ENCODE results near the gene ATP6V0E1.
"Not testable (repeated sequence)": the region's sequence is repeated elsewhere in the genome, so short reads cannot be mapped to it uniquely, and the experiment has no call there.

The ATP6V0E1 gene

GRCh38 chr5:173018358-173018757, 34.8 kb downstream of the ATP6V0E1 start:
- no peak for DNase-seq
- in situ Hi-C loops (cut with HindIII; ENCODE audit: low pct_ligation_motif_present, low pct_unique_long_range_greater_than_20kb, low sequenced_read_pairs), result no loop called here

DNA sequence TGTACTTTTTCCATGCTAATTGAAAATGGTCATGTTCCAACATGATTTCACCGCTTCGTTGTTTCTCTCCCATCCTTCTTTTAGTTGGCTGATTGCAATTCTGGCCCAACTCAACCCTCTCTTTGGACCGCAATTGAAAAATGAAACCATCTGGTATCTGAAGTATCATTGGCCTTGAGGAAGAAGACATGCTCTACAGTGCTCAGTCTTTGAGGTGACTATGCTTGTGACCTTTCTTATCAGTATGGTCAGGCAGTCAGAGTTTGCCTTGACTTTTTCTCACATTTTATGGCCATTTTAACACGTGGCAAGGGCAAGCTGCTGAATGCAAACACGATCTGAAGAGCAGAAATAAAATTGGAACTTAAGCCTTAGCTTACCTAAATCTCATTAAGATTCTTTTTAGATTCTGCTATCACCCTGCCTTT, 36.6 kb downstream of the ATP6V0E1 start:
- in situ Hi-C loops (cut with HindIII; ENCODE audit: low pct_ligation_motif_present, low pct_unique_long_range_greater_than_20kb, low sequenced_read_pairs), result no loop called here
- DNase-seq, result no peak

GRCh38 chr5:173020643-173021042, 37.1 kb downstream of the ATP6V0E1 start:
- in situ Hi-C loops (cut with HindIII; ENCODE audit: low pct_ligation_motif_present, low pct_unique_long_range_greater_than_20kb, low sequenced_read_pairs), result no loop called here
- DNase-seq, result no peak

GRCh38 chr5:173025651-173026050, 42.1 kb downstream of the ATP6V0E1 start:
- in situ Hi-C loops (cut with HindIII; ENCODE audit: low pct_ligation_motif_present, low pct_unique_long_range_greater_than_20kb, low sequenced_read_pairs), result no loop called here
- no peak for DNase-seq

DNA sequence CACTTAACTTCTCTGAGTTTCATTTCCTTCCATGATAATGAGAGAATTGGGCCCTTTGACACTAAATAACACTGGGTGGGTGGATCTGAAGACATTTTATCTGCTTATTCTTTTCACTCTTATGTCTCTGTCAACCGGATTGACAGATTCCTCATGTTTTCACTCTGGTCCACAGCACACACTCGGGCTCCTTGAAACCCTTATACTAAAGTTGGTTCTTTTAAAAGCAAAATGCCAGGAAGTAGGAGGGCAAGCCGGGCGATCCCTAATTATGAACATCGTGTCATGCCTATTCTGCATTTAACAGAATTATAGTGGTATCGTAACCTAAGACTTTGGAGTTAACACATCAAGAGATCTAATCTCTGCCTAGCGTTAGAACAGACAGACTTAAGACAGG, 44.3 kb downstream of the ATP6V0E1 start:
- in situ Hi-C loops (cut with HindIII; ENCODE audit: low pct_ligation_motif_present, low pct_unique_long_range_greater_than_20kb, low sequenced_read_pairs), result no loop called here
- DNase-seq, result no peak

GRCh38 chr5:173028811-173029327, 45.3 kb downstream of the ATP6V0E1 start:
- in situ Hi-C loops (cut with HindIII; ENCODE audit: low pct_ligation_motif_present, low pct_unique_long_range_greater_than_20kb, low sequenced_read_pairs), result no loop called here
- DNase-seq, result no peak

DNA sequence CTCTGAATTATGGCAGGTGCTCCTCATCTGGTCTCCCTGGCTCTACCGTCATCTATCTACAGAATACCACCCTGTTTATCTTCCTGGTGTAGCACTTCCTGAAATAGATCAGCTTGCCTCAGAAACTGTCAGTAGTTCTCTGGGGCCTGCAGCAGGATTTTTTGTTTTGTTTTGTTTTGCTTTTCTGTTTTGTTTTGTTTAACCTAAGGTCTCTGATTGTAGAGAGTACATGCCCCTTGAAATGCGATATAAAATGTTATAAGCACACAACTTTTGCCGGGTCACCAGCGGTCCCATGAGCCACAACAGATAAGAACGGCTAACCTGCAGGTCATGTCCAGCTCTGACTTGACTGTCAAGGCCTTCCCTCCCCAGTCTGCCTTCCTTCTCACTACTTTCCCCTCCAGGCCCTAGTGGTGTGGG, 45.9 kb downstream of the ATP6V0E1 start:
- DNase-seq, result no peak
- in situ Hi-C loops (cut with HindIII; ENCODE audit: low pct_ligation_motif_present, low pct_unique_long_range_greater_than_20kb, low sequenced_read_pairs), result no loop called here

DNA sequence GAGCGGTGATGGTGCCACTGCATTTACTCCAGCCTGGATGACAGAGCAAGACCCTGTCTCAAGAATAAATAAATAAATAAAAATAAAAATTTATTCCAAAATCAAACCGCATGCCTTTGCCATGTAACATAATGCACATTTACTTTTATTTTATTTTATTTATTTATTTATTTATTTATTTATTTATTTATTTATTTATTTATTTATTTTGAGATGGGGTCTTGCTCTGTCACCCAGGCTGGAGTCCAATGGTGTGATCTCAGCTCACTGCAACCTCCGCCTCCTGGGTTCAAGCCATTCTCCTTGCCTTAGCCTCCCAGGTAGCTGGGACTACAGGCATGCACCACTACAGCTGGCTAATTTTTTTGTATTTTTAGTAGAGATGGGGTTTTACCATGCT, 48.5 kb downstream of the ATP6V0E1 start:
- DNase-seq; in situ Hi-C loops (cut with HindIII; ENCODE audit: low pct_ligation_motif_present, low pct_unique_long_range_greater_than_20kb, low sequenced_read_pairs): not testable (repeated sequence)

DNA sequence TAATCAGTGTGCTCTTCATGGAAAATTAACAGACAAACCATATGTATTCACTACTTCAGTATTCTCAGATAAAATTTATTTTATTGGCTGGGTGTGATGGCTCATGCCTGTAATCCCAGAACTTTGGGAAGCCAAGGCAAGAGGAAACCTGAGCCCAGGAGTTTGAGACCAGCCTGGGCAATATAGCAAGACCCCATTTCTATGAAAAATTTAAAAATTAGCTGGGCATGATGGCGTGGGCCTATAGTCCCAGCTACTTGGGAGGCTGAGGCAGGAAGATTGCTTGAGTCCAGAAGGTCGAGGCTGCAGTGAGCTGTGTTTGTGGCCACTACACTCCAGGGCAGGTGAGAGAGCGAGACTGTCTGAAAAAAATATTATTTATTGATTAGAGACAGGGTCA, 49.2 kb downstream of the ATP6V0E1 start:
- in situ Hi-C loops (cut with HindIII; ENCODE audit: low pct_ligation_motif_present, low pct_unique_long_range_greater_than_20kb, low sequenced_read_pairs), result no loop called here
- DNase-seq, result no peak

DNA sequence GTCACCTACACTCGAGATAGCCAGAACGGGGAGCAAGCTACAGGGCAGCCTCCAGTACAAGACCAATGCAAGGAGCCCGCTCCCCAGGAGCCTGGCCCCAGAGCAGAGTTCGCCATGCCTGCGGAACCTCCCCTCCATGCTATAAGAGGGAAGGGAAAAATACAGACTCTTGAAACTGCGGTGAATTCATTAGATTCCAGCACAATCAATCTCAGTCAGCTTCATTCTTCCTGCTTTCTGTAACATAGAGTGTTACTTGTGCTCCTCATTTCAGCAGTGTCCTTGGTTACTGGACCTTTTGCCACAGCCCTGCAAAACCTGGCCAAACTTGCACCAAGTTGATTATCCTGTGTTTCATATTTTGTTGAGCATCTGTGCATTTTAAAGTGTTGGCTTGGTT, 50.4 kb downstream of the ATP6V0E1 start:
- no peak for DNase-seq
- in situ Hi-C loops (cut with HindIII; ENCODE audit: low pct_ligation_motif_present, low pct_unique_long_range_greater_than_20kb, low sequenced_read_pairs), result no loop called here

- in situ Hi-C loops (cut with HindIII; ENCODE audit: low pct_ligation_motif_present, low pct_unique_long_range_greater_than_20kb, low sequenced_read_pairs), result no loop called here
- no peak for DNase-seq
These were observed 52.5 kb downstream of the ATP6V0E1 start for GRCh38 chr5:173035904-173036707.

DNA sequence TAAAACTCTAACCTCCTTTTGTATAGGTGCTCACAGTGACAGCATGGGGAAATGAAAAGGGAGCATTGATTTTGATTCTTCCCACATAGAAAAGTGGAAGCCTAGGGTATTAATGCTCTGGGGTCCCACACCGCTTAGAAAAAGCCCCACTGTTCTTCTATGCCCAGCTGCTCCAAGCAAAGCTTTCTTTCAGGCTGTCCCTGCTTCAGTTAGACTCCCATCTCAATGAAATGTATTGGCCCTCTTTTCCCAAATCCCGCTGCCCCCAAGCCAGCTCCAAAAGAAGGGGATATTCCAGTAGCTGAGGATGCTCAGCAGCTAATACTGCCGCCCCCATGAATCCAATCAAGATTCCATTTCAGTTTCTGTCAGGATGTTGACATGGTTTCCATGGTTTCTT, 55.6 kb downstream of the ATP6V0E1 start:
- in situ Hi-C loops (cut with HindIII; ENCODE audit: low pct_ligation_motif_present, low pct_unique_long_range_greater_than_20kb, low sequenced_read_pairs), result no loop called here
- no peak for DNase-seq

DNA sequence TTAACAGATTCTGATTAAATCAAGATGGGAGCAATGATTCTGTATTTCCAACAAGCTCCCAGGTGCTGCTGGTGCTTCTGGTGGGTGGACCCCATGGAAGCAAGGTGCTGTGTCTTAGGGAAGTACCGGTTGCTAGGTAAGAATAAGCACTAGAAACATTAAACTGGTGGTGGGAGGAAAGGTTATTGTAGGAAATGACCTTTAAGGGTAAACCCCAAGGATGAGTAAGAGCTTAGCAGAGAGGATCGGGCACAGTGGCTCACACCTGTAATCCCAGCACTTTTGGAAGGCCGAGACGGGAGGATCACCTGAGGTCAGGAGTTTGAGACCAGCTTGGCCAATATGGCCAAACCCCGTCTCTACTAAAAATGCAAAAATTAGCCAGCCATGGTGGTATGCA, 56.4 kb downstream of the ATP6V0E1 start:
- in situ Hi-C loops (cut with HindIII; ENCODE audit: low pct_ligation_motif_present, low pct_unique_long_range_greater_than_20kb, low sequenced_read_pairs), result no loop called here
- no peak for DNase-seq

- no peak for DNase-seq
- in situ Hi-C loops (cut with HindIII; ENCODE audit: low pct_ligation_motif_present, low pct_unique_long_range_greater_than_20kb, low sequenced_read_pairs), result no loop called here
These were observed 58.6 kb downstream of the ATP6V0E1 start for GRCh38 chr5:173041881-173042762.

- in situ Hi-C loops (cut with HindIII; ENCODE audit: low pct_ligation_motif_present, low pct_unique_long_range_greater_than_20kb, low sequenced_read_pairs), result no loop called here
- no peak for DNase-seq
These were observed 59.2 kb downstream of the ATP6V0E1 start for GRCh38 chr5:173042763-173043107.

DNA sequence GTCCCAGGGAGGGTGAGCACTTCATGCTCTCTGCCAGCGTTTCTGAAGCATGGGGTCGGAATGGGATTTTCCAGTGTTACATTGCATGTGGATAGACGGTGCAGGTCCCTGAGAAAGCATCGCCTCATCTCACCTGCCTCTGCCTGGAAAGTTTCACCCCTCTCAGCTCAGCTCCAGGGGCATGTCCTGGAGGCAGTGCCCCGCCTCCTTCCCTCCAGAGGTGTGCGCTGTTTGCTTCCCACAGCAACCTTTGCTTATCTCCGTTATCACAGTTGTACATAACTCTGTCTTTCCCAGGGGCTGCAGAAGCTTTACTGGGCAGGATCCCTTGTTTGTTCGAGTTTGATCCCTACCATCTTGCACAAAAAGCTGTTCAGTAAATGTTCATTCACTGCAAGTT, 61.9 kb downstream of the ATP6V0E1 start:
- in situ Hi-C loops (cut with HindIII; ENCODE audit: low pct_ligation_motif_present, low pct_unique_long_range_greater_than_20kb, low sequenced_read_pairs), result no loop called here
- DNase-seq, result no peak

GRCh38 chr5:173047096-173047837, 63.7 kb downstream of the ATP6V0E1 start:
- in situ Hi-C loops (cut with HindIII; ENCODE audit: low pct_ligation_motif_present, low pct_unique_long_range_greater_than_20kb, low sequenced_read_pairs), result not testable (repeated sequence)

GRCh38 chr5:173047838-173048105, 64.2 kb downstream of the ATP6V0E1 start:
- in situ Hi-C loops (cut with HindIII; ENCODE audit: low pct_ligation_motif_present, low pct_unique_long_range_greater_than_20kb, low sequenced_read_pairs), result no loop called here
- DNase-seq, result no peak

More at GRCh38 chr5:173047096-173047837, 63.7 kb downstream of the ATP6V0E1 start:
- DNase-seq, result not testable (repeated sequence)

DNA sequence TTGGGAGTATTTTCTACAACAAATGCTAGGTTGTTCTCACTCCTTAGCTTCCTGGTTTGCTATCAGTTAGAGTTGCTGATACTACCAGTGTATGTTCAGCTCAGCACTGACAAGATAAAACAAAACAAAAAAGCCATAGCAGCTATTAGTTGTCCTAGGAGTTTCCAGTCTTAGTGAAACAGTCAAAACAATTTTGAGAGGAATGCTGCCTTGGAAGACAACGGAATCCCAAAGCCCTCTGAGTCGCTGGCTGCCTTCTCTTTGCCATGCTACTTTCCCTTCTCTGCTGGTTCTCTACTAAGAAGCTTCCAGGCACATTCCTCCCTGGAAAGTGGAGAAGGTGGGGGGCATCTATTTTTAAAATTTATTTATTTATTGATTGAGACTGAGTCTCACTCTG, 67.2 kb downstream of the ATP6V0E1 start:
- in situ Hi-C loops (cut with HindIII; ENCODE audit: low pct_ligation_motif_present, low pct_unique_long_range_greater_than_20kb, low sequenced_read_pairs), result no loop called here
- DNase-seq, result no peak

Data from ACHN (cell line).